Caco-2 (cell line): Measurements from ENCODE around the gene CSAD. TPM values are rescaled to one million over a fixed set of nuclear protein-coding genes. Genes with fewer than 3 reads are reported as not detected.

Experiments used
- BruUV-seq: library from RNA; stranded (reverse); fragments of 400-500 nt; replicated peaks from 2 replicates; lab custom pipeline; 2021; lab: Mats Ljungman, UMichigan
- CTCF ChIA-PET: fragments of 300-600 bp; sonication (Branson Sonifier 250); formaldehyde crosslinking; loops from one replicate; lab custom pipeline; 2022; ENCODE audit warnings: antibody characterized with exemption; lab: Charles Lee
- POLR2A ChIA-PET: fragments of 300-600 bp; sonication (Branson Sonifier 250); formaldehyde crosslinking; loops from one replicate; lab custom pipeline; 2022; ENCODE audit warnings: antibody characterized with exemption; lab: Charles Lee
- DNase-seq, 2 experiments: peaks; one replicate each; pipeline versions ENCODE4 v3.0.0 to v3.0.0-alpha.2; 2020 to 2022
- H3K27me3 ChIP-seq: replicated peaks from 2 replicates; pipeline ENCODE4 v1.6.0; 2011; ENCODE audit warnings: low read length; ENCODE audit not compliant: control insufficient read depth, insufficient read depth
- H3K36me3 ChIP-seq: 2 replicates; pipeline ENCODE4 v1.5.1; 2011; ENCODE audit warnings: low read length; ENCODE audit not compliant: control insufficient read depth, insufficient read depth
- H3K4me1 ChIP-seq: fragments of 250-450 bp; sonication (Bioruptor Pico); 2 replicates; pipeline ENCODE4 v1.5.1; 2020; ENCODE audit warnings: mild to moderate bottlenecking
- H3K4me3 ChIP-seq: 2 replicates; pipeline ENCODE4 v1.5.1; 2011; ENCODE audit warnings: low read depth, mild to moderate bottlenecking, control low read depth, low read length
- H3K9me3 ChIP-seq: fragments of 250-450 bp; sonication (Bioruptor Pico); 2 replicates; pipeline ENCODE4 v1.5.1; 2020; ENCODE audit warnings: mild to moderate bottlenecking, moderate library complexity
- H3K27ac Mint-ChIP-seq: one replicate; pipeline ENCODE4 v1.8.0; 2022; ENCODE audit warnings: mixed read lengths; ENCODE audit not compliant: unreplicated experiment
- H3K27me3 Mint-ChIP-seq: one replicate; pipeline ENCODE4 v1.8.0; 2022; ENCODE audit warnings: mixed read lengths; ENCODE audit not compliant: insufficient read depth, unreplicated experiment
- H3K36me3 Mint-ChIP-seq: one replicate; pipeline ENCODE4 v1.8.0; 2022; ENCODE audit warnings: mild to moderate bottlenecking, mixed read lengths; ENCODE audit not compliant: insufficient read depth, unreplicated experiment
- H3K4me1 Mint-ChIP-seq: one replicate; pipeline ENCODE4 v1.8.0; 2022; ENCODE audit warnings: low read depth, mixed read lengths; ENCODE audit not compliant: unreplicated experiment
- H3K4me3 Mint-ChIP-seq: one replicate; pipeline ENCODE4 v1.8.0; 2022; ENCODE audit warnings: mild to moderate bottlenecking, moderate library complexity, mixed read lengths; ENCODE audit not compliant: unreplicated experiment
- H3K9me3 Mint-ChIP-seq: one replicate; pipeline ENCODE4 v1.8.0; 2022; ENCODE audit warnings: mixed read lengths; ENCODE audit not compliant: unreplicated experiment
- intact Hi-C: fragments of 100-400 bp; cut with micrococcal nuclease; formaldehyde crosslinking; loops from one replicate; pipeline ENCODE4 v1.10.0; 2022; ENCODE audit not compliant: unreplicated experiment
- total RNA-seq: library from RNA; stranded (reverse); gene quantifications from 2 replicates; pipeline ENCODE4 v1.2.3, GENCODE V29; 2022
- TF ChIP-seq, protein P1 (sequence below), 2 experiments: fragments of 200-600 bp in 1 of 2; IDR thresholded peaks; 1 replicate in 1 of 2; 2 replicates in 1 of 2; pipeline versions ENCODE4 v1.5.1 to v1.8.0; 2011 to 2022; ENCODE audit warnings: antibody characterized with exemption in 1 of 2, control low read depth in 1 of 2, inconsistent platforms in 1 of 2, low read depth in 1 of 2, low read length in 1 of 2, mild to moderate bottlenecking in 1 of 2, moderate library complexity in 1 of 2; ENCODE audit not compliant: insufficient read depth in 1 of 2, severe bottlenecking in 1 of 2, unreplicated experiment in 1 of 2

The CSAD gene
- total RNA-seq, 1 experiment from 2014 or later, result 20.1 TPM

DNA sequence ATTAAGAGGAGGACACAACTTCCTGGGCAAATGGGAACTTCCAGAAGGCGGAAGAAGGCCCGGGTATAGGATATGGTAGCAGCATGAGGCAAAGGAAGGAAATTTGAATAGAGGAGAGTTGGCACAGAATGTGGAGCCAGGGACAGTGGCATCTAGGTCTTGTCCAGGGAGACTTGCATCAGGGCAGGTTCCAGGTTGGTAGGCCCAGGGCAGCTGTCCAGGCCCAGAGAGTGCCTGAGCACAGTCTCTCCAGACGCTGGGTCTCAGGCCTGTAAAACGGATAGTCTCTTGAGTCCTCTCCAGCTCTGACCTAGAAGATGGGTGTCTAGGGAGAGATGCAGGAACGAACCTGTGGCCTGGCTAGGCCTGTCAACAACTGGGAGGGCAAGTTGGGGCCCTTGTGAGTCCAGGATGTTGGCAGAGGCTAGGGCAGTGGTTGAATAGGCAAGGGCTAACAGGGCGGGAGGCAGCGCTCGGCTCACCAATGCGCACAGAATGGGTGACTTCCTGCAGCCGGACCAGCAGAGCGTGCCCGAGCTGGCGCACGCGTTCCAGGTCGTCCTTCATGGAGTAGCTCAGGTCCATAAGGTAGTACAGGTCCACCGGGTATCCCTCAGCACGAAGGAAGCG, 16.4 kb upstream of the CSAD start:
- POLR2A ChIA-PET, result interaction anchor here (0.6 kb wide), 1 partner anchor 341 kb away, joined by 4 read pairs; no protein-coding TSS in a partner anchor
- H3K4me1 ChIP-seq, result no peaks in the 10 kb centered on the region

DNA sequence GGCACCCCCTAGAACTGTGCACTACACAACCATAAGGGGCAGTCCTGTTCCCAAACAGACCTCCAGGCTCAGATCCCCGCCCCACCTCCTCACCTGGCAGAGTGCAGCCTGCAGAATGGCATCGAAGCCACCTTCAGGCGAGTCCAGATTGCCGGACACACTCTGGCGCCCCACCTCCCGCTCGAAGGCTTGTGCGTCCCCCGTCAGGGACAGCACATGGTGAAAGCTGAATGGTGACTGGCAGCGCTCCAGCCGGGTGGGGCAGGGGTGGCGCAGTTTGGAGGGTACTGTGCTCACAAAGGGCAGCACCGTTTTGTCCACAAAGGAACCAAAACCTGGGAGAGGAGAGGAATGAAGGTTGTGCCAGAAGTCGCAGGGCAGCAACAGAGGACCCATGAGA, 15.8 kb upstream of the CSAD start:
- TF ChIP-seq, protein P1, sequence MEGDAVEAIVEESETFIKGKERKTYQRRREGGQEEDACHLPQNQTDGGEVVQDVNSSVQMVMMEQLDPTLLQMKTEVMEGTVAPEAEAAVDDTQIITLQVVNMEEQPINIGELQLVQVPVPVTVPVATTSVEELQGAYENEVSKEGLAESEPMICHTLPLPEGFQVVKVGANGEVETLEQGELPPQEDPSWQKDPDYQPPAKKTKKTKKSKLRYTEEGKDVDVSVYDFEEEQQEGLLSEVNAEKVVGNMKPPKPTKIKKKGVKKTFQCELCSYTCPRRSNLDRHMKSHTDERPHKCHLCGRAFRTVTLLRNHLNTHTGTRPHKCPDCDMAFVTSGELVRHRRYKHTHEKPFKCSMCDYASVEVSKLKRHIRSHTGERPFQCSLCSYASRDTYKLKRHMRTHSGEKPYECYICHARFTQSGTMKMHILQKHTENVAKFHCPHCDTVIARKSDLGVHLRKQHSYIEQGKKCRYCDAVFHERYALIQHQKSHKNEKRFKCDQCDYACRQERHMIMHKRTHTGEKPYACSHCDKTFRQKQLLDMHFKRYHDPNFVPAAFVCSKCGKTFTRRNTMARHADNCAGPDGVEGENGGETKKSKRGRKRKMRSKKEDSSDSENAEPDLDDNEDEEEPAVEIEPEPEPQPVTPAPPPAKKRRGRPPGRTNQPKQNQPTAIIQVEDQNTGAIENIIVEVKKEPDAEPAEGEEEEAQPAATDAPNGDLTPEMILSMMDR (IDR thresholded peaks at IDR 0.05; ENCODE audit: insufficient read depth in 1 of 2, low read depth in 1 of 2, low read length in 1 of 2, severe bottlenecking in 1 of 2, unreplicated experiment in 1 of 2), result no peak
- no peak overlapping the region for H3K4me3 Mint-ChIP-seq
- Histone ChIP-seq H3K27me3 (no peaks in the 10 kb centered on the region), H3K4me3 (no peak overlapping the region), H3K36me3 (no peaks in the 10 kb centered on the region), H3K9me3 (no peaks in the 10 kb centered on the region), H3K4me1 (no peaks in the 10 kb centered on the region)
- no peaks in the 10 kb centered on the region for H3K9me3 Mint-ChIP-seq
- ChIA-PET POLR2A (no interaction called here), CTCF (no interaction called here)
- no peak for DNase-seq
- H3K27ac Mint-ChIP-seq, result no peak overlapping the region
- H3K27me3 Mint-ChIP-seq, result no peaks in the 10 kb centered on the region
- no TSS peak for BruUV-seq
- intact Hi-C loops, result no loop called here
- no peaks in the 10 kb centered on the region for H3K4me1 Mint-ChIP-seq
- H3K36me3 Mint-ChIP-seq, result peaks cover 9% of the 10 kb centered on the region

More for the DNA sequence above, 16.4 kb upstream of the CSAD start:
- no peaks in the 10 kb centered on the region for H3K36me3 ChIP-seq
- H3K4me3 ChIP-seq, result no peak overlapping the region
- H3K9me3 ChIP-seq, result no peaks in the 10 kb centered on the region
- TF ChIP-seq, protein P1 (IDR thresholded peaks at IDR 0.05; ENCODE audit: insufficient read depth in 1 of 2, low read depth in 1 of 2, low read length in 1 of 2, severe bottlenecking in 1 of 2, unreplicated experiment in 1 of 2), result no peak
- no peak for DNase-seq
- H3K27me3 Mint-ChIP-seq, result no peaks in the 10 kb centered on the region
- no peaks in the 10 kb centered on the region for H3K4me1 Mint-ChIP-seq
- H3K27me3 ChIP-seq, result no peaks in the 10 kb centered on the region
- no TSS peak for BruUV-seq
- CTCF ChIA-PET, result no interaction called here
- H3K4me3 Mint-ChIP-seq, result no peak overlapping the region
- H3K27ac Mint-ChIP-seq, result no peak overlapping the region
- intact Hi-C loops, result no loop called here
- H3K36me3 Mint-ChIP-seq, result peaks cover 9% of the 10 kb centered on the region
- H3K9me3 Mint-ChIP-seq, result no peaks in the 10 kb centered on the region

DNA sequence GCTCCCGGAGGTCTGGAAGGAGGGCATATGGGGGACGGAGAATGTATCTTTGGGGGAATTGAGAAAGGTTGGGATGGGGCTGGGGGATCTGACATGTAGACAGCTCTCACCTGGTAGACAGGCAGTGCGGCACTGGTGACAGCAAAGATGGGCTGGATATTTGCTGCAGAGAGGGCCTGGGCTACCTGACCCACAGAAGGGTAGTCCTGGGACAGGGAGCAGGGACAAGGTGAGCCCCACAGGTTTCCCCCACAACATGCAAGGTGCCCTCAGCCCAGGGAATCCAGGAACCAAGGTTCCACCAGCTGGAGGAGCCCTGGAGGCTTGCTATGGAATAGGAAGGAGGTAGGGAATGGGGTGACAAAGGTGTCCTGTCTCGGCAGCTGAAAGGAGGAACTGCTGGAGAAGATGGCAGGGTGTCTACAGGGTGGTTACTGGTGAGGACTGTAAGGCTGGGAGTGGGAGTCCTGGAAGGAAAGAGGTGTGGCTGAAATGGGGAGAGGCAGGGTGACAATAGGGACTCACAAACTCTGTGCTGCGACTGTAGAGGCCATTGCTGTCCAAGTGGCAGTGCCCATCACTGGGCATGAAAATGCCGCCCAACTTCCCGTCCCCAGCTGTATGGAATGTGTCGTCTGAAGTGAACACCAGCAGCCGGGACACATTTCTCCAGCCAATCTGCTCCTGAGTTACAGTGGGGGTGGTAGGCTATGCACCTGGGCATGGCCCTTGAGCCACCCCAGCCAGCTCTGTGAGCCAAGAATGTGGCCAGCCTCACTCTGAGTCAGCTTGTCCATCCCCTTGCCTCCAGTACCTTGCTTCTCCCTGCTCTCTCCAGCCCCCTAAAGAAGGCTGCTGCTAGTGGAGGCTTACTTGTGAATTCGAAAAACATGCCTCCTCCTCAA, 15.0 kb upstream of the CSAD start:
- no peaks in the 10 kb centered on the region for H3K27me3 ChIP-seq
- DNase-seq, result no peak
- Mint-ChIP-seq H3K4me1 (no peaks in the 10 kb centered on the region), H3K36me3 (peaks cover 9% of the 10 kb centered on the region), H3K4me3 (no peak overlapping the region), H3K27ac (no peak overlapping the region), H3K27me3 (no peaks in the 10 kb centered on the region), H3K9me3 (no peaks in the 10 kb centered on the region)
- ChIA-PET POLR2A (no interaction called here), CTCF (interaction anchor here (0.6 to 1.0 kb wide), 2 partner anchors 100 to 149 kb away, joined by 3 read pairs; partner anchors contain the start of gene PFDN5)
- TF ChIP-seq, protein P1 (IDR thresholded peaks at IDR 0.05; ENCODE audit: insufficient read depth in 1 of 2, low read depth in 1 of 2, low read length in 1 of 2, severe bottlenecking in 1 of 2, unreplicated experiment in 1 of 2), result no peak
- no peaks in the 10 kb centered on the region; the same call in 1 of the 2 replicates for H3K36me3 ChIP-seq
- intact Hi-C loops, result no loop called here
- no TSS peak for BruUV-seq
- H3K4me1 ChIP-seq, result no peaks in the 10 kb centered on the region
- H3K4me3 ChIP-seq, result no peak overlapping the region
- H3K9me3 ChIP-seq, result no peaks in the 10 kb centered on the region
